Epithelial cell of esophagus (primary cell): ENCODE measurements around the gene MYL6B.

ENCODE experiments used
- DNase-seq: peaks from one replicate; pipeline ENCODE4 v3.0.0; 2010; ENCODE audit warnings: low read depth
- H3K4me3 ChIP-seq: 2 replicates; pipeline ENCODE4 v1.5.1; 2011; ENCODE audit warnings: mild to moderate bottlenecking, low read length, control low read depth
- TF ChIP-seq, protein P1 (sequence below): IDR thresholded peaks from 2 replicates; pipeline ENCODE4 v1.5.1; 2011; ENCODE audit warnings: low read depth, mild to moderate bottlenecking, low read length, control low read depth, inconsistent platforms; ENCODE audit not compliant: insufficient read depth; ENCODE audit errors: missing control alignments

Gene MYL6B

DNA sequence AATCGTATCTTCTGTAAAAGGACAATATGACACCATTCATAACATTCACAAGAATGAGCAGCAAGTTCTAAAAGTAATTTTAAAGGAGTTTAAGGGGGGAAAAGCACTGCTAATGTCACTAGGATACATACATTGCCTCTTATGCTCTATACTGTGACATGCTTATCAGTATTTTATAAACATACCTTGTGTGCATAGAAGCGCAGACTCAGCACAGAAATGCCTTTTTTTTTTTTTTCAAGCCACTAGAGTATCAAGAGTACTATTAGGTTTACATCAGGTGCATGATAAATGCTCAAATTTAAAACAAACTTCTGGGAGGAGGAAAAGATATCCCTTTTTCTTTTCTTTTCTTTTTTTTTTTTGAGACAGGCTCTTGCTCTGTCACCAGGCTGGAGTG is 50.5 kb downstream of the MYL6B start:
- TF ChIP-seq, protein P1, sequence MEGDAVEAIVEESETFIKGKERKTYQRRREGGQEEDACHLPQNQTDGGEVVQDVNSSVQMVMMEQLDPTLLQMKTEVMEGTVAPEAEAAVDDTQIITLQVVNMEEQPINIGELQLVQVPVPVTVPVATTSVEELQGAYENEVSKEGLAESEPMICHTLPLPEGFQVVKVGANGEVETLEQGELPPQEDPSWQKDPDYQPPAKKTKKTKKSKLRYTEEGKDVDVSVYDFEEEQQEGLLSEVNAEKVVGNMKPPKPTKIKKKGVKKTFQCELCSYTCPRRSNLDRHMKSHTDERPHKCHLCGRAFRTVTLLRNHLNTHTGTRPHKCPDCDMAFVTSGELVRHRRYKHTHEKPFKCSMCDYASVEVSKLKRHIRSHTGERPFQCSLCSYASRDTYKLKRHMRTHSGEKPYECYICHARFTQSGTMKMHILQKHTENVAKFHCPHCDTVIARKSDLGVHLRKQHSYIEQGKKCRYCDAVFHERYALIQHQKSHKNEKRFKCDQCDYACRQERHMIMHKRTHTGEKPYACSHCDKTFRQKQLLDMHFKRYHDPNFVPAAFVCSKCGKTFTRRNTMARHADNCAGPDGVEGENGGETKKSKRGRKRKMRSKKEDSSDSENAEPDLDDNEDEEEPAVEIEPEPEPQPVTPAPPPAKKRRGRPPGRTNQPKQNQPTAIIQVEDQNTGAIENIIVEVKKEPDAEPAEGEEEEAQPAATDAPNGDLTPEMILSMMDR: no peak
- no peak for DNase-seq
- H3K4me3 ChIP-seq: no peak overlapping the region

DNA sequence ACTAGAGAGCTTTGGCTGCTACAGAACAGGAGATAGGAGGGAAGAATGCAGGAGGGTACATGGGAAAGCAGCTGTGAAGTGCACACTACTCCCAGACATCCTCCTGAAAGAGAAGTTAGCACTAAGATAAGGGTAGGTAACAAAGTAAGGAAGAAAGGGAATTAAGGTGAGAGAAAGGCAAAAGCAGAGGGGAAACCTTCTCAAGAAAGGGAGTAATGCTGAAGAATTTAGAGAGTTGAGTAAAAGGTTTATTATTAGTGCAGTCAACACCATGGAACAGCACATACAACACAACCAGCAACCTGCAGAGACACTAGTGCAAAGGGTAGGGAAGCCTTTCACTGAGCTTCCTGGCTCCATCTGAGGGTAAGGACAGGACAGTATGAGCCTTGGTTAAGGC is 51.9 kb downstream of the MYL6B start:
- H3K4me3 ChIP-seq: no peak overlapping the region
- TF ChIP-seq, protein P1: no peak

DNA sequence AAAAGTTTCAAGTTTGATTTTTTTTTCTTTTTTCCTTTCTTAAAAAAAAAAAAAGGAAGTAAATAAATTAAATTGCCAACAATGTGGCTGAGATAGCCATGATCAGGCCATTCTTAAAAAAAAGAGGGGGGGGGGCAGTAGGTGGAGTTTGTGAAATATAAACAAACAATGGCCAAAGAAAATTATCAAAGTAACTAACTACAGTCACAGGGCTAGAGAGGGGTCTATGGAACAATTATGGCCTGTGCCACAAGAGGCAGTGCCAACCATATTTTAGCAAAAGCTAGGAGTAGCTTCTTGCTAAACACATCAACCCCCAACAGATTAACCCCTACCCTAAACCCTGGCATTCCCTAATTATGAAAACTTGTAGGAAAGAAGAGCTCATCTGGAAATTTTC is 53.1 kb downstream of the MYL6B start:
- TF ChIP-seq, protein P1: no peak
- H3K4me3 ChIP-seq: no peak overlapping the region
- no peak for DNase-seq

More for the DNA sequence above, 51.9 kb downstream of the MYL6B start:
- DNase-seq: no peak

DNA sequence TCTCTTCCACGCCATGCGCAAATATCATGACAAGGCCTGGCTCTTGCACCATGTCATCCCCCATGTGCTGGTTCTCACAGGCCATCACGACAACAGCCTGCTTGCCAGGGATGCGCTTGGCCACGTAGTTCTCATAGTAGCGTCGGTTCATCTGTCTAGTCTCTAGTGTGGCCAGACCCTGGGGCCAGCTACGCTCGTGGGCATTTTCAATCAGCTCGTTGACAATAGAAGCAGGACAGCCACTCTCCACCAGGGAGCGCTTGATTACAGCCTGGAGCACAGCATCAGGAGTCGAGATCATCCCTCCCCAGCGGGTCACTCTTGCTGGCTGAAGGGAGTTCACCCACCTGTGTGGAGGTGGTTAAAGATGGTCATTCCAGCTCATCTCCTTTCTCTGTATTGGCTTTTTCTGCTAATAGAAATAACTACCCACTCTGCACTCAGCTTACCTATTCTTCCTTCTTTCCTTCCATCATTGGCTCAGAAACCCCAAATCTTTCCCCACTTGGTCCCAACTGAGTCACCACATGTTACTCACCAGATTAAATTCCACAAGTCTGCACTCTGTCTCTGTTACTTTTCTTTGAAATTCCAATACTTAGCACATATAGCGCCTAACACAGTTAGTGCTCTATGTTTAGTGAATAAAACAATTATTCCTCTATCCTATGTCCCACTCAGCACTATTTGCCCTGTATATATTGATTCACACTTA is 54.2 kb downstream of the MYL6B start:
- H3K4me3 ChIP-seq: no peak overlapping the region
- peak; percentile 63 for DNase-seq
- TF ChIP-seq, protein P1: peak; percentile 75
